SK-N-SH treated with all-trans-retinoic acid at 6 μM for 48 hours (cell line): ENCODE results near the gene OR6K2.

Source experiments
- ATAC-seq: fragments of 200-7000 bp; cut with Tn5 transposase; 3 replicates; pipeline ENCODE4 v1.9.1; 2020; ENCODE audit warnings: mild to moderate bottlenecking, moderate library complexity
- ARNTL ChIP-seq: fragments of 450-650 bp; formaldehyde crosslinking; IDR thresholded peaks from 2 replicates; pipeline ENCODE4 v1.5.0; 2020; ENCODE audit warnings: low read depth, mild to moderate bottlenecking, moderate library complexity, borderline replicate concordance
- BACH2 ChIP-seq: fragments of 250-450 bp; sonication (Bioruptor Pico); IDR thresholded peaks from 2 replicates; pipeline ENCODE4 v1.9.0; 2021; ENCODE audit warnings: mild to moderate bottlenecking, borderline replicate concordance
- CSDC2 ChIP-seq: fragments of 250-450 bp; sonication (Bioruptor Pico); IDR thresholded peaks from 2 replicates; pipeline ENCODE4 v1.5.0; 2020; ENCODE audit warnings: mild to moderate bottlenecking, moderate library complexity
- ESRRG ChIP-seq: fragments of 250-450 bp; sonication (Bioruptor Pico); IDR thresholded peaks from 2 replicates; pipeline ENCODE4 v1.6.1; 2021; ENCODE audit warnings: mild to moderate bottlenecking
- GLIS3 ChIP-seq: fragments of 250-450 bp; sonication (Bioruptor Pico); IDR thresholded peaks from 2 replicates; pipeline ENCODE4 v1.5.0; 2020; ENCODE audit warnings: mild to moderate bottlenecking, moderate library complexity
- ISL1 ChIP-seq: fragments of 250-450 bp; sonication (Bioruptor Pico); IDR thresholded peaks from 2 replicates; pipeline ENCODE4 v2.1.2; 2022; ENCODE audit warnings: mild to moderate bottlenecking, moderate library complexity
- OSR1 ChIP-seq: fragments of 250-450 bp; sonication (Bioruptor Pico); IDR thresholded peaks from 2 replicates; pipeline ENCODE4 v1.8.0; 2022; ENCODE audit warnings: moderate library complexity, mild to moderate bottlenecking, inconsistent platforms
- PPARA ChIP-seq: fragments of 250-450 bp; sonication (Bioruptor Pico); IDR thresholded peaks from 2 replicates; pipeline ENCODE4 v1.5.0; 2020; ENCODE audit warnings: mild to moderate bottlenecking, borderline replicate concordance
- RARB ChIP-seq: fragments of 250-450 bp; sonication (Bioruptor Pico); IDR thresholded peaks from 2 replicates; pipeline ENCODE4 v1.8.0; 2021; ENCODE audit warnings: mild to moderate bottlenecking, moderate library complexity
- SNAI2 ChIP-seq: fragments of 250-450 bp; sonication (Bioruptor Pico); IDR thresholded peaks from 2 replicates; pipeline ENCODE4 v1.5.0; 2020; ENCODE audit warnings: mild to moderate bottlenecking, moderate library complexity
- TCF4 ChIP-seq: fragments of 250-450 bp; sonication (Bioruptor Pico); IDR thresholded peaks from 2 replicates; pipeline ENCODE4 v1.8.0; 2021; ENCODE audit warnings: mild to moderate bottlenecking, moderate library complexity, borderline replicate concordance
- TOX ChIP-seq: fragments of 250-450 bp; sonication (Bioruptor Pico); IDR thresholded peaks from 2 replicates; pipeline ENCODE4 v1.8.0; 2021; ENCODE audit warnings: mild to moderate bottlenecking, moderate library complexity, borderline replicate concordance
- ZC3H10 ChIP-seq: fragments of 250-450 bp; sonication (Bioruptor Pico); IDR thresholded peaks from 2 replicates; pipeline ENCODE4 v1.5.1; 2021; ENCODE audit warnings: mild to moderate bottlenecking, moderate library complexity
- ZFP3 ChIP-seq: fragments of 250-450 bp; sonication (Bioruptor Pico); IDR thresholded peaks from 2 replicates; pipeline ENCODE4 v1.5.0; 2020; ENCODE audit warnings: mild to moderate bottlenecking, moderate library complexity
- ZFP30 ChIP-seq: fragments of 450-650 bp; formaldehyde crosslinking; IDR thresholded peaks from 2 replicates; pipeline ENCODE4 v1.5.0; 2022; ENCODE audit warnings: mild to moderate bottlenecking, moderate library complexity
- ZNF565 ChIP-seq: fragments of 450-650 bp; formaldehyde crosslinking; conservative IDR thresholded peaks from 2 replicates; pipeline ENCODE4 v1.5.0; 2020; ENCODE audit warnings: low read depth, mild to moderate bottlenecking, moderate library complexity
- ZNF70 ChIP-seq: fragments of 450-650 bp; formaldehyde crosslinking; IDR thresholded peaks from 2 replicates; pipeline ENCODE4 v1.5.0; 2020; ENCODE audit warnings: mild to moderate bottlenecking, moderate library complexity
- ZNF8 ChIP-seq: fragments of 450-650 bp; formaldehyde crosslinking; IDR thresholded peaks from 2 replicates; pipeline ENCODE4 v1.5.0; 2020; ENCODE audit warnings: mild to moderate bottlenecking, moderate library complexity
- TF ChIP-seq, protein P1 (sequence below): fragments of 250-450 bp; sonication (Bioruptor Pico); IDR thresholded peaks from 2 replicates; pipeline ENCODE4 v1.8.0; 2020; ENCODE audit warnings: mild to moderate bottlenecking, moderate library complexity, borderline replicate concordance
- TF ChIP-seq, protein P2 (sequence below): fragments of 250-450 bp; sonication (Bioruptor Pico); IDR thresholded peaks from 2 replicates; pipeline ENCODE4 v1.8.0; 2021; ENCODE audit warnings: low read depth, mild to moderate bottlenecking, moderate library complexity, borderline replicate concordance
- TF ChIP-seq, protein P3 (sequence below): fragments of 250-450 bp; sonication (Bioruptor Pico); IDR thresholded peaks from 2 replicates; pipeline ENCODE4 v1.5.0; 2020; ENCODE audit warnings: mild to moderate bottlenecking, moderate library complexity
- TF ChIP-seq, protein P4 (sequence below): fragments of 250-450 bp; sonication (Bioruptor Pico); IDR thresholded peaks from 2 replicates; pipeline ENCODE4 v1.5.1; 2021; ENCODE audit warnings: mild to moderate bottlenecking, moderate library complexity
- TF ChIP-seq, protein P5 (sequence below): fragments of 250-450 bp; sonication (Bioruptor Pico); IDR thresholded peaks from 2 replicates; pipeline ENCODE4 v1.5.1; 2020; ENCODE audit warnings: low read depth, mild to moderate bottlenecking, moderate library complexity

OR6K2 gene

DNA sequence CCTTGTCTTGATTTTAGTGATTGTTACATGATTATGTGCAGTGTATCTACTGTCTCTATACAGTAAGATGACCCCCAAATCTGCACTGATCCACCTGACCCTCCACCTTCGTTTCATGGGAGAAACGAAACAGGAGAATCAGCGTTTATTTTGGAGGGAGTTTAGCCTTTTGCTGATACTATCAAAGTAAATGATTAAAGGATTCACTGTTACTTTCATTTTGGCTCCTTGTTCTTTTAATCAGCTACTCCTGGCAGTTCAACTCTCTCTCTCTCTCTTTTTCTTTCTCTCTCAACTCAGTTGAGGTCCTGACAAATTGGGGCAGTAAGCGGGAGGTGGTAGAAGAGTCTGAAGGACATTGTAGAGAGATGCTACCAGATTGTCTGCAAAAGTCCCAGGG, 30.0 kb upstream of the OR6K2 start:
- no peak for ATAC-seq

DNA sequence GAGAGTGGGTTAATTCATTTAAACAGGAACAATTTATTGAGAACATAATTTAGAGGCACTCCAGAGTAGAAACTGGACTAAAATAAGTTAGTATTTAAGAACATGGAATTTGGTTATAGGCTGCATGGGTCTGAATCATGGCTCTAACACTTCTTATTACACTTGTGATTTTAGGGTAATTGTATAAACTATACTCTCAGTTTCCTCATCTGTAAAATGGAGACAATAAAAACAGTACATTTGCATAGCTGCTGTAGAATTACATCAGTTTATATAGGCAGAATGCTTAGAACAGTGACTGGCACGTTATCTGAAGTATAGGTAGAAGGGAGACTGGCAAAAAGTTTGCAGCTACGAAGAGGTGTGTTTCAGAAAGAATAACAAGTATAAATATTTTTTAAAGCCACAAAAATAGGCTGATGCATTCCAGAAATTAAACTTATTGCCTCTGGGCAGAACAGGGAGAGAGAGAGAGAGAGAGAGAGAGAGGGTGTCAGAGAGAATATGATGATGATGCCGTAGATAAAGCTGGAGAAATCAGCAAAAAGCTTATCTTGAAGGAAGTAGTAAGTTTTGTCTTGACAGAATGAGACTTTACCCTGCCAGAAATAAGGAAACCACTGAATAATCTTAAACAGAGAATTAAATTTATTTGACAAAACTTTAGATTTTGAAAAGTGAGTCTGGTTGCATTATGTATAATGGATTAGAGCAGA, 28.2 kb upstream of the OR6K2 start:
- TF ChIP-seq ESRRG (CRISPR knock-in tag) (no peak), ZFP3 (CRISPR knock-in tag) (no peak), ZFP30 (CRISPR knock-in tag) (no peak), CSDC2 (CRISPR knock-in tag) (no peak), ZNF8 (no peak), GLIS3 (CRISPR knock-in tag) (no peak), ZNF70 (CRISPR knock-in tag) (no peak), PPARA (CRISPR knock-in tag) (no peak), RARB (no peak), ZC3H10 (CRISPR knock-in tag) (no peak), OSR1 (no peak), SNAI2 (CRISPR knock-in tag) (no peak), BACH2 (CRISPR knock-in tag) (no peak), TOX (no peak), ZNF565 (no peak)
- TF ChIP-seq, protein P1, sequence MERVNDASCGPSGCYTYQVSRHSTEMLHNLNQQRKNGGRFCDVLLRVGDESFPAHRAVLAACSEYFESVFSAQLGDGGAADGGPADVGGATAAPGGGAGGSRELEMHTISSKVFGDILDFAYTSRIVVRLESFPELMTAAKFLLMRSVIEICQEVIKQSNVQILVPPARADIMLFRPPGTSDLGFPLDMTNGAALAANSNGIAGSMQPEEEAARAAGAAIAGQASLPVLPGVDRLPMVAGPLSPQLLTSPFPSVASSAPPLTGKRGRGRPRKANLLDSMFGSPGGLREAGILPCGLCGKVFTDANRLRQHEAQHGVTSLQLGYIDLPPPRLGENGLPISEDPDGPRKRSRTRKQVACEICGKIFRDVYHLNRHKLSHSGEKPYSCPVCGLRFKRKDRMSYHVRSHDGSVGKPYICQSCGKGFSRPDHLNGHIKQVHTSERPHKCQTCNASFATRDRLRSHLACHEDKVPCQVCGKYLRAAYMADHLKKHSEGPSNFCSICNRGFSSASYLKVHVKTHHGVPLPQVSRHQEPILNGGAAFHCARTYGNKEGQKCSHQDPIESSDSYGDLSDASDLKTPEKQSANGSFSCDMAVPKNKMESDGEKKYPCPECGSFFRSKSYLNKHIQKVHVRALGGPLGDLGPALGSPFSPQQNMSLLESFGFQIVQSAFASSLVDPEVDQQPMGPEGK (CRISPR knock-in tag), result no peak
- TF ChIP-seq, protein P2, sequence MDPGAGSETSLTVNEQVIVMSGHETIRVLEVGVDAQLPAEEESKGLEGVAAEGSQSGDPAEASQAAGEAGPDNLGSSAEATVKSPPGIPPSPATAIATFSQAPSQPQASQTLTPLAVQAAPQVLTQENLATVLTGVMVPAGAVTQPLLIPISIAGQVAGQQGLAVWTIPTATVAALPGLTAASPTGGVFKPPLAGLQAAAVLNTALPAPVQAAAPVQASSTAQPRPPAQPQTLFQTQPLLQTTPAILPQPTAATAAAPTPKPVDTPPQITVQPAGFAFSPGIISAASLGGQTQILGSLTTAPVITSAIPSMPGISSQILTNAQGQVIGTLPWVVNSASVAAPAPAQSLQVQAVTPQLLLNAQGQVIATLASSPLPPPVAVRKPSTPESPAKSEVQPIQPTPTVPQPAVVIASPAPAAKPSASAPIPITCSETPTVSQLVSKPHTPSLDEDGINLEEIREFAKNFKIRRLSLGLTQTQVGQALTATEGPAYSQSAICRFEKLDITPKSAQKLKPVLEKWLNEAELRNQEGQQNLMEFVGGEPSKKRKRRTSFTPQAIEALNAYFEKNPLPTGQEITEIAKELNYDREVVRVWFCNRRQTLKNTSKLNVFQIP (CRISPR knock-in tag), result no peak
- no peak for ATAC-seq

More for the DNA sequence above, 30.0 kb upstream of the OR6K2 start:
- TF ChIP-seq ISL1 (CRISPR knock-in tag), result no peak
- no peak for TF ChIP-seq ZNF8
- no peak for TF ChIP-seq ZC3H10 (CRISPR knock-in tag)
- TF ChIP-seq ARNTL (CRISPR knock-in tag), result no peak
- TF ChIP-seq BACH2 (CRISPR knock-in tag), result no peak
- no peak for TF ChIP-seq RARB
- TF ChIP-seq CSDC2 (CRISPR knock-in tag), result no peak
- TF ChIP-seq, protein P3, sequence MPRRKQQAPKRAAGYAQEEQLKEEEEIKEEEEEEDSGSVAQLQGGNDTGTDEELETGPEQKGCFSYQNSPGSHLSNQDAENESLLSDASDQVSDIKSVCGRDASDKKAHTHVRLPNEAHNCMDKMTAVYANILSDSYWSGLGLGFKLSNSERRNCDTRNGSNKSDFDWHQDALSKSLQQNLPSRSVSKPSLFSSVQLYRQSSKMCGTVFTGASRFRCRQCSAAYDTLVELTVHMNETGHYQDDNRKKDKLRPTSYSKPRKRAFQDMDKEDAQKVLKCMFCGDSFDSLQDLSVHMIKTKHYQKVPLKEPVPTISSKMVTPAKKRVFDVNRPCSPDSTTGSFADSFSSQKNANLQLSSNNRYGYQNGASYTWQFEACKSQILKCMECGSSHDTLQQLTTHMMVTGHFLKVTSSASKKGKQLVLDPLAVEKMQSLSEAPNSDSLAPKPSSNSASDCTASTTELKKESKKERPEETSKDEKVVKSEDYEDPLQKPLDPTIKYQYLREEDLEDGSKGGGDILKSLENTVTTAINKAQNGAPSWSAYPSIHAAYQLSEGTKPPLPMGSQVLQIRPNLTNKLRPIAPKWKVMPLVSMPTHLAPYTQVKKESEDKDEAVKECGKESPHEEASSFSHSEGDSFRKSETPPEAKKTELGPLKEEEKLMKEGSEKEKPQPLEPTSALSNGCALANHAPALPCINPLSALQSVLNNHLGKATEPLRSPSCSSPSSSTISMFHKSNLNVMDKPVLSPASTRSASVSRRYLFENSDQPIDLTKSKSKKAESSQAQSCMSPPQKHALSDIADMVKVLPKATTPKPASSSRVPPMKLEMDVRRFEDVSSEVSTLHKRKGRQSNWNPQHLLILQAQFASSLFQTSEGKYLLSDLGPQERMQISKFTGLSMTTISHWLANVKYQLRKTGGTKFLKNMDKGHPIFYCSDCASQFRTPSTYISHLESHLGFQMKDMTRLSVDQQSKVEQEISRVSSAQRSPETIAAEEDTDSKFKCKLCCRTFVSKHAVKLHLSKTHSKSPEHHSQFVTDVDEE (CRISPR knock-in tag), result no peak
- TF ChIP-seq TCF4, result no peak
- TF ChIP-seq, protein P4, sequence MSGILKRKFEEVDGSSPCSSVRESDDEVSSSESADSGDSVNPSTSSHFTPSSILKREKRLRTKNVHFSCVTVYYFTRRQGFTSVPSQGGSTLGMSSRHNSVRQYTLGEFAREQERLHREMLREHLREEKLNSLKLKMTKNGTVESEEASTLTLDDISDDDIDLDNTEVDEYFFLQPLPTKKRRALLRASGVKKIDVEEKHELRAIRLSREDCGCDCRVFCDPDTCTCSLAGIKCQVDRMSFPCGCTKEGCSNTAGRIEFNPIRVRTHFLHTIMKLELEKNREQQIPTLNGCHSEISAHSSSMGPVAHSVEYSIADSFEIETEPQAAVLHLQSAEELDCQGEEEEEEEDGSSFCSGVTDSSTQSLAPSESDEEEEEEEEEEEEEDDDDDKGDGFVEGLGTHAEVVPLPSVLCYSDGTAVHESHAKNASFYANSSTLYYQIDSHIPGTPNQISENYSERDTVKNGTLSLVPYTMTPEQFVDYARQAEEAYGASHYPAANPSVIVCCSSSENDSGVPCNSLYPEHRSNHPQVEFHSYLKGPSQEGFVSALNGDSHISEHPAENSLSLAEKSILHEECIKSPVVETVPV (CRISPR knock-in tag), result no peak

DNA sequence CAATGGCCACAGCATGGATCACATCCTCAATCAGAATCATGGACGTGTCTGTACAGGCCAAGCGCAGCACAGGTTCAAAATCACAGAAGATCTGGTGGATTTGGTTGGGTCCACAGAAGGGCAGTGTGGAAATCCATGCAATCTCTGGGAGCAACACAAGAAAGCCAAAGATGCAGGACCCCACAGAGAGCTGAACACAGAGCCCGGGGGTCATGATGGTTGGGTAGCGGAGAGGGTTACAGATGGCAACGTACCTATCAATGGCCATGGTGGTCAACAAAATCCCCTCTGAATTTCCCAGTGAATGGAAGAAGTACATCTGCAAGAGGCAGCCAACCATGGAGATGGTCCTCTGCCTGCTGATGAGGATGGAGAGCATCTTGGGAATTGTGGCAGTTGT, 24.0 kb upstream of the OR6K2 start:
- ATAC-seq, result no peak
- no peak for TF ChIP-seq OSR1
- no peak for TF ChIP-seq PPARA (CRISPR knock-in tag)
- TF ChIP-seq, protein P1 (CRISPR knock-in tag), result no peak
- no peak for TF ChIP-seq GLIS3 (CRISPR knock-in tag)
- TF ChIP-seq ZFP30 (CRISPR knock-in tag), result no peak
- TF ChIP-seq, protein P2 (CRISPR knock-in tag), result no peak
- TF ChIP-seq ESRRG (CRISPR knock-in tag), result no peak
- TF ChIP-seq, protein P5, sequence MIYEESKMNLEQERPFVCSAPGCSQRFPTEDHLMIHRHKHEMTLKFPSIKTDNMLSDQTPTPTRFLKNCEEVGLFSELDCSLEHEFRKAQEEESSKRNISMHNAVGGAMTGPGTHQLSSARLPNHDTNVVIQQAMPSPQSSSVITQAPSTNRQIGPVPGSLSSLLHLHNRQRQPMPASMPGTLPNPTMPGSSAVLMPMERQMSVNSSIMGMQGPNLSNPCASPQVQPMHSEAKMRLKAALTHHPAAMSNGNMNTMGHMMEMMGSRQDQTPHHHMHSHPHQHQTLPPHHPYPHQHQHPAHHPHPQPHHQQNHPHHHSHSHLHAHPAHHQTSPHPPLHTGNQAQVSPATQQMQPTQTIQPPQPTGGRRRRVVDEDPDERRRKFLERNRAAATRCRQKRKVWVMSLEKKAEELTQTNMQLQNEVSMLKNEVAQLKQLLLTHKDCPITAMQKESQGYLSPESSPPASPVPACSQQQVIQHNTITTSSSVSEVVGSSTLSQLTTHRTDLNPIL (CRISPR knock-in tag), result no peak
- no peak for TF ChIP-seq ZNF8
- TF ChIP-seq BACH2 (CRISPR knock-in tag), result no peak
- no peak for TF ChIP-seq ZNF565
